Stimulated activated CD8-positive, alpha-beta memory T cell treated with anti-CD3 and anti-CD28 coated beads, Interleukin-7, amount 100 ng/mL, for 24 hours (primary cell): Measurements from ENCODE around the gene CENPE.

Experiments
- DNase-seq: peaks from one replicate; pipeline ENCODE4 v3.0.0-alpha.2; 2020; ENCODE audit warnings: low read depth

The CENPE gene

GRCh38 chr4:103076747-103077347 lies 121.3 kb downstream of the CENPE start, which contains the start of gene SLC9B2:
TSS of gene SLC9B2 (minus strand) at chr4:103076761. CDS start at chr4:103067550, 9,211 bp downstream.
- DNase-seq: no peak

- peak; percentile 31 for DNase-seq
These were observed 122.0 kb downstream of the CENPE start for GRCh38 chr4:103075894-103076746.

GRCh38 chr4:103075435-103075893 lies 122.7 kb downstream of the CENPE start:
- DNase-seq: no peak

DNA sequence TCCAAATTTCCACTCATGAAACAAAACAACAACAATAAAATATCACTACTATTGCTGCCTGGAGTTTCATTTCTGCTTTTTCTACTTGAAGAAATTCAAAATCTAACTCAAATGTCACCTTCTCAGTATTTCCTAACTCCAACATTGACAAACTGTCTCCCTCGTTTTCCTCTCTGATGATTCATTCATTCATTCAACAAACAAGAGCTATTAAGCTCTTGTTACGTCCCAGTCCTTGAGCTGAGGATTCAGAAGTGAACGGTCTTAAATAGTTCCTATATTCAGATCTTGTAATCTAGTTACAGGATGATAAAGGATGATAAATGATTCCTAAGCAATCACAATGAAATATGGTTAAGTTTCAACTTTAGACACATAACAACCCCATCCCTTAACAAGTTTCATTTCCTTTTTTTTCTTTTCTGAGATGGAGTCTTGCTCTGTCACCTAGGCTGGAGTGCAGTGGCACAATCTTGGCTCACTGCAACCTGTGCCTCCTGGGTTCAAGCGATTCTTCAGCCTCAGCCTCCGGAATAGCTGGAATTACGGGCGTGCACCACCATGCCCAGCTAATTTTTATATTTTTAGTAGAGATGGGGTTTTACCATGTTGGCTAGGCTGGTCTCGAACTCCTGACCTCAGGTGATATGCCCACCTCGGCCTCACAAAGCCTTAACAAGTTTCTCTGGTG lies 123.3 kb downstream of the CENPE start:
- no peak for DNase-seq

- no peak for DNase-seq
These were observed 124.2 kb downstream of the CENPE start for GRCh38 chr4:103073792-103074438.

GRCh38 chr4:103067841-103068547 lies 130.1 kb downstream of the CENPE start:
- no peak for DNase-seq

GRCh38 chr4:103060453-103061148 lies 137.5 kb downstream of the CENPE start:
- no peak for DNase-seq
